Measurements from ENCODE around the gene KIF20A.

DNA sequence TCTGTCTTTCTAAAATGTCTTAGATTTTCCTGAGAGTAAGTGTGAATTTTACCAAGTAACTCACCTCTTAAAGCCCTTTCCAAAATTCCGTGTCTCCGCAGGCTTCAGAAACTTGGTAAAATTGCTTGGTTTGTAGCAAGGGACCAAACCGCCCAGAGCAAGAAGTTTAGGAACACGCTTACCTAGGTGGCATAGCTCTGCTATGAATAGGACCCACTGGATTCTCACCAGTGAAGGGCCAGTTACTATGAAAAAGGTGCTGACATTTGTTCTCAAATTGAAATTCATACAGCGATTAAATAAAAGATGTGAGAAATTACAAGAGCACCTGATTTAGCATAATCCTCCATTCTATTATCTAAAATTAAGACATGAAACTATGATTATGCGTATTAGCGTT is 46.4 kb upstream of the KIF20A start:
- TF ChIP-seq POLR2AphosphoS5 (IDR thresholded peaks at IDR 0.05): no peak
- TF ChIP-seq, protein P1, sequence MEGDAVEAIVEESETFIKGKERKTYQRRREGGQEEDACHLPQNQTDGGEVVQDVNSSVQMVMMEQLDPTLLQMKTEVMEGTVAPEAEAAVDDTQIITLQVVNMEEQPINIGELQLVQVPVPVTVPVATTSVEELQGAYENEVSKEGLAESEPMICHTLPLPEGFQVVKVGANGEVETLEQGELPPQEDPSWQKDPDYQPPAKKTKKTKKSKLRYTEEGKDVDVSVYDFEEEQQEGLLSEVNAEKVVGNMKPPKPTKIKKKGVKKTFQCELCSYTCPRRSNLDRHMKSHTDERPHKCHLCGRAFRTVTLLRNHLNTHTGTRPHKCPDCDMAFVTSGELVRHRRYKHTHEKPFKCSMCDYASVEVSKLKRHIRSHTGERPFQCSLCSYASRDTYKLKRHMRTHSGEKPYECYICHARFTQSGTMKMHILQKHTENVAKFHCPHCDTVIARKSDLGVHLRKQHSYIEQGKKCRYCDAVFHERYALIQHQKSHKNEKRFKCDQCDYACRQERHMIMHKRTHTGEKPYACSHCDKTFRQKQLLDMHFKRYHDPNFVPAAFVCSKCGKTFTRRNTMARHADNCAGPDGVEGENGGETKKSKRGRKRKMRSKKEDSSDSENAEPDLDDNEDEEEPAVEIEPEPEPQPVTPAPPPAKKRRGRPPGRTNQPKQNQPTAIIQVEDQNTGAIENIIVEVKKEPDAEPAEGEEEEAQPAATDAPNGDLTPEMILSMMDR (IDR thresholded peaks at IDR 0.05): no peak
